GM12875 (cell line): Measurements from ENCODE around the gene CNTN6.

Source experiments
- H3K4me3 ChIP-seq: one replicate; pipeline ENCODE4 v1.5.1; 2011; ENCODE audit warnings: low read depth, low read length, control low read depth
- CTCF ChIP-seq: IDR thresholded peaks from 2 replicates; pipeline ENCODE4 v1.5.1; 2011; ENCODE audit warnings: low read depth, mild to moderate bottlenecking, control low read depth, inconsistent platforms, low read length, moderate library complexity, borderline replicate concordance; ENCODE audit not compliant: insufficient read depth

Gene CNTN6

DNA sequence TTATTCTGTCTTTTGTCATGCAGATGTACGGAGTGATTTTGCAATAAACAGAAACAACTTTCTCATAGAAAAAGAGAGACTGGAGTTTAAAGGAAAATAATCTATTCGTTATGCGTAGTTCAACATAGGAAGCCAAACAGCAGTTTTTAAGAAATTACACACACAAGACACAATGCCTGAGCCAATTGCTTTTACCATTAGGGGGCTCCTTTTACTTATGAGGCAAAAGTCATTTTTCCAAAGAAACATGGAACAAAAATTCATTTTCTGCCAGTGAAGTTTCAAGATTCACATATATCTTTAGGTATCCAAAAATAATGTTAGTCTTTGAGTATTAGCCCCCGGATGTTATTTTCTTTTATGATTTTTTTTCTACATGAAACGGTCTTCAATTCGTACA lies 10.7 kb downstream of the CNTN6 start:
- no peak overlapping the region for H3K4me3 ChIP-seq
- no peak for TF ChIP-seq CTCF

DNA sequence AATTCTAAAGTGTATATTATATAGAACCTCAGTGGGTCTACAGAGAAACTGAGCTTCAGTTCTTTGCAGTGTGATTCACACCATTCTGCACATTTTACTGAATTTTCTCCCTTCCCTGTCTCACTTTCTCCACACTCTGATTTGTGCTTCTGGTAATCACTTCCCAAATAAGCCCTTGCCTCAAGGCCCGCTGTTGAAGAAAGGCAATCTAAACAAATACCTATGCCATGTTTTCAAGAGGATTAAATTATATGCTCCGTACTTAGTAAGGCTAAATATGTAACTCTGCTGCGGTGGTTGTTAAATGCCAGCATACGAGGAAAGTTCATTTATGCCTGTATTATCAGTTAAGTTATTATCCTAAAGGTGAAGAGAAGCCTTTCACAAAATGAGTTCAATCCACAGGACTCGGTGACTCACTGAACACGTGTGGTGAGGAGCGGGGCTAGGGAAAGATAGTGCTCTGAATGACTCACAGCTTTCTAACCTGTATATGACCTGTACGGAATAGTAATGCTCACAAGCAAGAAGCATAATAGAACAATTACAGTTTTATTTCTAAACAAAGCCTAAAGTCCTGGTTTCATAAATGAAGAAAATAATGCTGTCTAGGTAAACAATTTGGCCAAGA lies 25.1 kb downstream of the CNTN6 start:
- no peak for TF ChIP-seq CTCF

GRCh38 chr3:1131166-1131565 lies 38.3 kb downstream of the CNTN6 start:
- no peak for TF ChIP-seq CTCF
- H3K4me3 ChIP-seq: no peak overlapping the region

More for the DNA sequence above, 25.1 kb downstream of the CNTN6 start:
- no peak overlapping the region for H3K4me3 ChIP-seq

DNA sequence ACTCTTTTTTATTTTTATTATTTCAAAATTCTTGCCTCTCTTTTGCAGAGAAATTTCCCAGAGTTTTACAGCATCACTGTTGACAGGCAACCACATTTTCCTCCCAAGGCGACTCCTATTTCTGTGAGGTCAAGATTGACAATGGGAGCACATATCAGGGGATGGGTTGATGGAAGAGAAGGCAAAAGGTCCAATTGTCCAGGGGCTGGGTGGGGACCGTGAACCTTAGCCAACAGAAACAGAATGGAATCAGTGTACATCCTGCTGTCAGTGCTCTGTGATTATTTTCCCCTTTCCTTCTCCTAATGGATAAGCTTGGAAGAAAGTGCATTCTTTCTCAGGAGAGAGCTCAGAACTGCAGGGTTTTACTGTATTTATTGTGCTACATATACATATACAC lies 42.4 kb downstream of the CNTN6 start:
- TF ChIP-seq CTCF: no peak
- H3K4me3 ChIP-seq: no peak overlapping the region

GRCh38 chr3:1138036-1138435 lies 45.2 kb downstream of the CNTN6 start:
- TF ChIP-seq CTCF: no peak
- no peak overlapping the region for H3K4me3 ChIP-seq

GRCh38 chr3:1139071-1139470 lies 46.2 kb downstream of the CNTN6 start:
- no peak overlapping the region for H3K4me3 ChIP-seq
- no peak for TF ChIP-seq CTCF

- H3K4me3 ChIP-seq: no peak overlapping the region
- TF ChIP-seq CTCF: no peak
These were observed 54.5 kb downstream of the CNTN6 start for GRCh38 chr3:1147326-1147725.
